HG02642 (cell line): ENCODE data around the gene CDC25C.
"Not testable (repeated sequence)": the region's sequence is repeated elsewhere in the genome, so short reads cannot be mapped to it uniquely, and the experiment has no call there.

Source experiments
- ATAC-seq: cut with Tn5 transposase; IDR thresholded peaks from one replicate; pipeline ENCODE4 v1.9.1; 2021; ENCODE audit warnings: mild to moderate bottlenecking; ENCODE audit not compliant: unreplicated experiment, poor library complexity

CDC25C gene

GRCh38 chr5:138349852-138350562 lies 18.4 kb upstream of the CDC25C start:
- ATAC-seq, result no peak

DNA sequence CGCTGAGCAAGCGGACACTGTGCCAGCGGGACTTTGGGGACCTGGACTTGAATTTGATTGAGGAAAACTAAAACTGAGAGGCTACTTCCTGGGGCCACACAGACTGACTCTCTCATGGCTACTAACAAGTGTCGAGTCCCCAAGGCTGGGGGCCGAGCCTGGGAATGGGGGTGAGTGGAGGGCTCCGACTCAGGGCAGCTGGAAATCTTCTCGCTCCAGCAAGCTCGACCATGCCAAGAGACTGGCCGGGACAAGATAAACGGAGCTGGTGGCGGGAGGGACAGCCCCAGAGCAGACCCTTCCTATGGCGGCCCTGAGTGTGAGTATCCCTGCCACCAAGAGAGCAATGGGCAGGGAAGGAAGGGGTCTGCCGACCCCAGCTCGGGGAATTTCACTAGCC lies 15.3 kb upstream of the CDC25C start:
- no peak for ATAC-seq

DNA sequence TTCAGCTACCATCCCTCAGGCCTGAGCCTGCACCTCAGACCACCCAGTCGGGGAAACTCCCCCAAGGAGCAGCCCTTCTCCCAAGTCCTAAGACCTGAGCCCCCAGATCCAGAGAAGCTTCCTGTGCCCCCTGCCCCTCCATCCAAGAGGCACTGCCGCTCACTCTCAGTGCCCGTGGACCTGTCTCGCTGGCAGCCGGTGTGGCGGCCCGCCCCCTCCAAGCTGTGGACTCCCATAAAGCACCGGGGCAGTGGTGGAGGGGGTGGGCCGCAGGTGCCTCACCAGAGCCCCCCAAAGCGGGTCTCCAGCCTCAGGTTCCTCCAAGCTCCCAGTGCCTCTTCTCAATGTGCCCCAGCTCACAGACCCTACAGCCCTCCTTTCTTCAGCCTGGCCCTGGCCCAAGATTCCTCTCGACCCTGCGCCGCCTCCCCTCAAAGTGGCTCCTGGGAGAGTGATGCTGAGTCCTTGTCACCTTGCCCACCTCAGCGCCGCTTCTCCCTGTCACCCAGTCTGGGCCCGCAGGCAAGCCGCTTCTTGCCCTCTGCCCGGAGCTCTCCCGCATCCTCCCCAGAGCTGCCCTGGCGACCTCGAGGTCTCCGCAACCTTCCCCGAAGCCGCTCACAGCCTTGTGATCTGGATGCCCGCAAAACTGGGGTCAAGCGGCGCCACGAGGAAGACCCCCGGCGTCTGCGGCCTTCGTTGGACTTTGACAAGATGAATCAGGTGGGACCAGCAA lies 13.5 kb upstream of the CDC25C start:
- no peak for ATAC-seq

DNA sequence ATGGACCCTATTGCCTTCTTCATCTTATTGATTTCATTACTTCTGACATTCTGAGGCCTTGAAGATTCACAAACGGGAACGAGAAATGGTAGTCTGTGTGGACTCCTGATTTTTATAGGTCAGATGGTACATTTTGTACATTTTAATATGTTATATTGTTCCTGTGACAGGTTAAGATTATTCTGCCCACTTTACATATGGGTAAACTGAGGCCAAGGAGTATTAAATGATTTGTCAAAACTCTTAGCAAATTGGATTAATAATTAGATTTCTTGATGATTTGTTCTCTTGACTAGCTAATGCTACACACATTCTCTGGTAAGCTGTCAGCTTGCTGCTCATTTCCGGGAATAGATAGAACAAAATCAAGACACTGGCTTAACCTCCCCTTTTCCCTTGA lies 8.4 kb upstream of the CDC25C start:
- ATAC-seq, result no peak

DNA sequence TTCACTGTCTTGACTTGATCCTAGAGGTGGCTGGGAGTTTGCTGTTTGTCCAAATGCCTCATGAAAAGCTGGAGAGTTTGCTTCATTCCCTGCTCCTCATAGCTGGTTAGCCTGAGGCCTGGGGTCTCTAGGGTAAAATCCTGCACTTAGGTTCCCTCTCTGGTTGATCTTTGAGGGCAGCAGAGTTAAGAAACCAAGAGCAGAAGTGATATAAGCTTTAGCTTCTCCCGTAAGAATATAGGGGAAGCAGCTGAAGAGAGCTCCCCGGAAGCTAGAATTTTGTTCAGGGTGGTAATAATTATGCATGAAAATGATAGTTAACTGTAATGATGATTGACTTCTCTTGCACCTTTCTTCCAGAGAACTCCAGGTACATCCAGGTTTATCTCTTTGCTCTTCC lies 7.9 kb upstream of the CDC25C start:
- no peak for ATAC-seq

GRCh38 chr5:138339091-138339456 lies 7.5 kb upstream of the CDC25C start:
- no peak for ATAC-seq

DNA sequence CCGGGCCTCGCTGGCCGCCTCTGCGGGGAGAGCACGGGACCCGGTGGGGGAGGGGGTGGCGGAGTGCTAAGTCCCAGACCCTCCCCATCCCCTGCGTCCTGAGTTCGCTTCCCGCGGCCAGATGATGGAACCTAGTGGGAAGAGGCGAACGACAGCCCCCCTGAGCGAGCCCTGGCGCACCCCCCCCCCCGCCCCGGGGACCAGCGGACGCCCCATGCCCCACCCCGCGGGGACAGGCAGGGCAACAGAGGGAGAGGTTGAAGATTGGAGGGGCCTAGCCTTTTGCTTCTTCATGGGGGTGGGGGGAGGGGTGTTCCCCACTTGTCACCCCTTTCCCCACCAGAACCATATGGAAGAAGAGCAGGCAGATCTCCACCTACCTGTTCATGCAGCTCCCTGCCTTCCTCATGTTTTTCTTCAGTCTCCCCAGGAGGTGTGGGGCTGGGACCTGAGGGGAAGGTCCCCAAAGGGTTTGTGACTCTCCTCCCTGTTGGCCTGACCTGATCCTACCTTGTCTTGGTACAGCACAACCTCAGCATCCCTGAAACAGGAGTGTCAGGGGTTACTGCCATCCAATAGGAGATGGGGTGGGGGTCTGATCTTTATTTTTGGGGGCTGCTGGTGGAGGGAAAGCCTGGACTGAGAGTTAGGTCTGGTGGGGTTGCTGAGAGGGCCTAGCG lies 6.9 kb upstream of the CDC25C start:
- ATAC-seq, result peak; percentile 0

DNA sequence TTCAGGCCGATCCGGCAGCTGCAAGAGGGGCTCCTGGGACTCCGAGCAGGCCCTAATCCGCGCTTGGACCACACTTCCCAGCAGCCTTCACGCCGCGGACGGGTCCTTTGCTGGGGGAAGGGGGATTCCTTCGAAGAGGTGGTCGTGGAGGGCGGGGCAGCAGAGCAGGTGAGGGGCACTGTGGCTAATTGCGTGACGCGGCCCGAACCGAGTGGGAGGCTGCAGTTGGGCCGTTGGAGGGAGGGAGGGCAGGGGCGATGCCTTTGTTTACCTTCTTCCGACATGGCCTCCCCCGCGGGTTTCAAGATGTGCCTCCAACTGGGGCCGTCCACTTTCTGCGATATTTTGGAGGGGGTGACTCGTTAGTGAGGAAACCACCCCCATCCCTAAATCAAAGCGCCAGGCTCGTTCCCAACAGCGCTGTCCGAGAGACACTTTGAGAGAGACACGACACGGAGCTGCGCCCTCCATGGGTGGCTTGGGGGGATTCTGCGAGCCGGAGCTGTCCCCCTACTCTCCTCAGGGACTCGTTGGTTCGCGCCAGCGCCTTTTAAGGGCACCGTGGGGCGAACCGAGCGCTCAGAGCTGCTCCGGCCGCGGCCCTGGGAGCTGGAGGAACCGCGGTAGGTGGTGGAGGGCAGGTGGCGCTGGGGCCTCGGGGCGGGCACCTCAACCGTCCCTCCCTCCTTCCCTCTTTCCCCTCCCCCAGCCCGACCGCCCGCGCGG lies 6.2 kb upstream of the CDC25C start, which contains the start of gene FAM53C:
FAM53C (plus strand) TSS at position 582 of the 726 bp plus-strand sequence. CDS start 3,070 bp downstream, outside the sequence.
- ATAC-seq, result peak; percentile 82

GRCh38 chr5:138336952-138337684 lies 5.5 kb upstream of the CDC25C start:
- ATAC-seq, result peak; percentile 13

DNA sequence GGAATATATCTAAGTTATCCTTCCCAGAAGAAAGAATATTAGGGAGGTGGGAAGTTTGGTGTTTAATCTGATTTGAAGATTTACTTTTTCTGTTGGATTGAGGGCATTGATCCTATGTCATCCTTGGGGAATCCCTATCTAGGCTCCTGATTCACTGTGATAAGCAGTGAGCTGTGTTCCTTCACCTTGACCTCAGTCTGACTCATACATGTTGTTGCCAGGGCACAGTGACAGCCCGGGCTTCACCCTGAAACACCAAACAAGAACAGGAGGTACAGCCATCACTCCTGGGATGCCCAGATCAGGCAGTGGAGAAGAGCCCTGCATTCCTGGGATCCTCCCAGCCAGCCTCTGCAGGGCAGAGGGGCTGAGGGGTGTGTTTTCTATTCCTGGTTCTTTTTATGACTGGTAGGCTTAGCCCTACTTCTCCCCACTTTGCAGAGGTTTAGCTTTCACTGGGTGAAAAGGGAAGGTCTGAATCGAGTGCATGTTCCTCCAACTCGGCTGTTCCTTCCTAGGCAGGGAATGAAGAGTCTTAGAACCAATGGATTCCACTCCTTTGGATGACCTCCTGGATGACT lies 3.4 kb upstream of the CDC25C start:
- ATAC-seq, result no peak

DNA sequence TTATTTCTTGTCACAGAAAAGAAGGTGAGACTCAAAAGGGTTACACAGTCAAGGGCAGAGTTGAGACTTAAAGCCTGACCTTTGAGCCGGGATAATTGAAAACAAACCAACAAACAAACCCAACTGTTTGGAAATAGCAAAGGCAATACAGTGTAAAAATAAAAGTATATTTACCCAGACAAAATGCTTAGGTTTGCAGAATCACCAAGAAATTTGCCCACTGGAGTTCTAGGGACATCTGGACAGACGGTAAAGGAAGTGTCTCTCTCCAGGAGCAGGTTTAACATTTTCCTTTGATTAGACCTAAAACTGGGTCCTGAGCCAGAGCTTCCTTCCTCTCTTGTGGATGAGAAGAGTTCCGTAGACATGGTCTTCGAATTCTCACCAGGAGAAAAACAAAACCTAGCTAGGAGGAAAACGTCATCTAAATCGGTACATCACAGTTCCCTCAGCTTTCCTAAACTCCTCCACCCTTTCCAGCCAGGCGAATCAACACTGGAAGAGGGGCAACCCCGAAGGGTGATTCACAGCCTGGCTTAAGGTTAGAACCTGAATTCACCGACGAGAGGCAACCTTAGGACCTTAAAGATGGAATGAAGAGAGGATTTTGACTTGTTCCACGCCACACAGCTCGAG lies 673 bp downstream of the CDC25C start:
- no peak for ATAC-seq

DNA sequence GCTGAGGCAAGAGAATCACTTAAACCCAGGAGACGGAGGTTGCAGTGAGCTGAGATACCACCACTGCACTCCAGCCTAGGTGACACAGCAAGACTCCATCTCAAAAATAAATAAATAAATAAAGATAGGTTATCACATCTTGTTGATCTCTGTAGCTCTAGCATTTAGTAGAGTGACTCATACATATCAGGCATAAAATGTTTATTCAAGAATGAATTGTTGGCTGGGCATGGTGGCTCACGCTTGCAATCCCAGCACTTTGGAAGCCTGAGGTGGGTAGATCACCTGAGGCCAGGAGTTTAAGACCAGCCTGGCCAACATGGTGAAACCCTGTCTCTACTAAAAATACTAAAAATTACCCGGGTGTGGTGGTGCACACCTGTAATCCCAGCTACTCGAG lies 13.4 kb downstream of the CDC25C start:
- ATAC-seq, result not testable (repeated sequence)

DNA sequence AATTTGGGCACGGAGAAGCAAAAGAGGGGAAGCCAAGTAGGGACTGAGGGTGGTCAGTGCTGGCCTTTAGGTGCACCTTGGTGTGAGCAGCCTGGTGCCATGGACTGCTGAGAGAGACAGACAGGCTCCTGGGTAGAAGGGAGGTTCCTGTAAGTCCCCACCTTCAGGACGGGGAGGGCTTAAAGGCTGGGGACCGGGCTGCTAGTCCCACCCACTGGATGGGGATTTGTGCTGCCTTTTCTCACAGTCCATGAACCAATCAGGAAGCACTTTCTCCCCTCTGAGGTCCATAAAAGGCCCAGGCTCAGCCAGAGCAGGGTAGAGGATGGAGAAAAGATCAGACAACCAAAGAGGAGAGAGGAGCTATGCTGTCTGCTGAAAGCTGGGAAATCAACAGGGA lies 15.2 kb downstream of the CDC25C start:
- no peak for ATAC-seq

- no peak for ATAC-seq
These were observed 15.8 kb downstream of the CDC25C start for GRCh38 chr5:138315751-138316278.

DNA sequence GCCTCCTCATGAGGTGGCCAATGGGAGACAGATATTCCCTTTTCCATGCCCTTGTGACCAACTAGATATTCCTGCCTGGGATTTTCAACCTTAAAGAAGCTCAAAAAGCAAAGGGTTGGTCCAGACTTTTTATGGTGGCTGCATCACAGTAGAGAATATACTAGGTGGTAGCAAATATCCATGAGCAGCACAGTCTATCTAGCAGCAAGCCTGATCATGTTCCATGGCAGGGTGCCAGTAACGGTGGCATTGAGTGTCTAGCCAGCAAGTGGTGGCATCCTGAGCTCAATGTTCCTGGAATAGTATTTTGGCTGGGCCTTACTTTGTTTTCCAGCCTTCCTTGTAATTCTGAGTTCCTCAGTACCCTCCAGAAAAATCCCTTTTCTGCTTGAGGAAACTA lies 25.8 kb downstream of the CDC25C start:
- no peak for ATAC-seq

DNA sequence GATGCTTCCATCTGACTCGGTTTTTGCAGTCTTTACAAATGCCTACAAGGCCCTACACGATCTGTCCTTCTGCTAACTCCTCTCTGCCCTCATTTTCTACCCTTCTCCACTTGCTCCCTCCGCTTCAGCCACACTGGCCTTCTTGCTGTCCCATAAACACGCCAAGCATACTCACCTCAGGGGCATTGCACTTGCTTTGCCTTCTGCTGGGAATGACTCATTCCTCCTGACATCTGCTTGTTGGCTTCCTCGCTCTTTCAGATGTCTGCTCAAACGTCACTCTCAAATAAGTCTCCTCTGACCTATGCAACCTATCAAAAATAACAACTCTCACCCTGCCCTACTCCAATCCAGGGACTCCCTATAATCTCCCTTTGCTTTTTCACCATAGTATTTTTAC lies 28.2 kb downstream of the CDC25C start:
- ATAC-seq, result no peak

GRCh38 chr5:138289296-138289695 lies 42.3 kb downstream of the CDC25C start:
- no peak for ATAC-seq

DNA sequence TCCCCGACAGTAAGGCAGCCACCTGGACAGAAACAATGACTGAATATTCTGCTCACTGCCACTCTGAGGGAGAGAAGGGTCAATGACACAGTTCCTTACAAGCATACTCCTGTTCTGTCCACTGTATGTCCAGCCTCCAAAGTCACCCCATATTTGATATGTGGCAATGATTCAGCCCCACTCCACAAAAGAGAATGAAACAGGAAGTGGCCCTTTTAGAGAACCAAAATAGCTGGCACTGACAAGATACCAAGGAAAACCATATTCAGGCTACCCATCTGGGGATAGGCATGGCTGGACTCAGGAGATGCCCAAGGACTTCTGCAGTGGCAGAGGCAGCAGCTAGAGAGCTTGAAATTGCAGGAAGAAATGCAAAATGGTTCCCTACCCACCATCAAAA lies 44.4 kb downstream of the CDC25C start:
- no peak for ATAC-seq
